Vagina (tissue), 2 donors: Measurements from ENCODE around the gene LHPP. TPM values are rescaled to one million over a fixed set of nuclear protein-coding genes. Genes with fewer than 3 reads are reported as not detected.

Experiments used
- DNase-seq, 2 donors: peaks; one replicate each; pipeline ENCODE4 v3.0.0-alpha.2; 2017; ENCODE audit errors: extremely low spot score in 2 of 2
- H3K27ac ChIP-seq: fragments of 200-600 bp; sonication (generic); one replicate; pipeline ENCODE4 v1.5.1; 2019
- H3K27me3 ChIP-seq: fragments of 200-600 bp; sonication (generic); one replicate; pipeline ENCODE4 v1.5.1; 2019
- H3K36me3 ChIP-seq, 2 donors: fragments of 200-600 bp; sonication (generic); one replicate each; pipeline ENCODE4 v1.5.1; 2017 to 2019
- H3K4me1 ChIP-seq: fragments of 200-600 bp; sonication (generic); one replicate; pipeline ENCODE4 v1.5.1; 2019
- H3K4me3 ChIP-seq, 2 donors: fragments of 200-600 bp; sonication (generic); 1 replicate in 1 of 2; 2 replicates in 1 of 2; pipeline ENCODE4 v1.5.1; 2016 to 2019
- H3K9me3 ChIP-seq: fragments of 200-600 bp; sonication (generic); one replicate; pipeline ENCODE4 v1.5.1; 2019
- CTCF ChIP-seq, 3 experiments: fragments of 450-650 bp in 2 of 3; fragments of 200-600 bp in 1 of 3; sonication (generic) in 1 of 3; IDR thresholded peaks; one replicate each; pipeline ENCODE4 v1.5.1; 2017 to 2019; ENCODE audit warnings: antibody characterized with exemption in 3 of 3, mild to moderate bottlenecking in 2 of 3, moderate library complexity in 2 of 3
- POLR2A ChIP-seq, 2 donors: fragments of 450-650 bp; IDR thresholded peaks; one replicate each; pipeline ENCODE4 v1.6.1; 2017; ENCODE audit warnings: antibody characterized with exemption in 2 of 2, mild to moderate bottlenecking in 2 of 2, moderate library complexity in 2 of 2
- POLR2AphosphoS5 ChIP-seq, 2 donors: sonication (generic); formaldehyde crosslinking; IDR thresholded peaks; one replicate each; pipeline ENCODE4 v1.9.0; 2017; ENCODE audit warnings: antibody characterized with exemption in 2 of 2, mild to moderate bottlenecking in 2 of 2, low read depth in 1 of 2; ENCODE audit not compliant: insufficient read depth in 1 of 2
- intact Hi-C: fragments of 100-400 bp; cut with DNase I; formaldehyde crosslinking; loops from one replicate; pipeline ENCODE4 v1.15.1; 2023
- total RNA-seq: library from RNA; depleted of rRNA; stranded (reverse); fragments of >200 nt; gene quantifications from one replicate; pipeline ENCODE4 v1.2.3, GENCODE V29; 2016

LHPP gene
- total RNA-seq, 1 donor from 2014 or later = 20.1 TPM

GRCh38 chr10:124418726-124419501 is 42.7 kb upstream of the LHPP start, which contains the start of gene OAT:
OAT (minus strand) TSS chr10:124418923; CDS start chr10:124412171, 6,752 bp downstream.
- TF ChIP-seq POLR2AphosphoS5 (IDR thresholded peaks at IDR 0.05; ENCODE audit: insufficient read depth in 1 of 2, low read depth in 1 of 2) (peak; percentile 90 to 97), POLR2A (IDR thresholded peaks at IDR 0.05) (peak; percentile 69 to 96), CTCF (IDR thresholded peaks at IDR 0.05) (peak in 2 of 3 experiments; percentile 17 to 36)
- intact Hi-C loops = no loop called here
- no peaks in the 10 kb centered on the region for H3K27me3 ChIP-seq
- no peaks in the 10 kb centered on the region for H3K9me3 ChIP-seq
- peak within 1 kb of the TSS; percentile 85 for H3K27ac ChIP-seq
- DNase-seq = peak; percentile 96 to 97
- H3K4me1 ChIP-seq = peaks cover 46% of the 10 kb centered on the region
- peak within 1 kb of the TSS; percentile 64 to 94 for H3K4me3 ChIP-seq
- no peaks in the 10 kb centered on the region for H3K36me3 ChIP-seq

DNA sequence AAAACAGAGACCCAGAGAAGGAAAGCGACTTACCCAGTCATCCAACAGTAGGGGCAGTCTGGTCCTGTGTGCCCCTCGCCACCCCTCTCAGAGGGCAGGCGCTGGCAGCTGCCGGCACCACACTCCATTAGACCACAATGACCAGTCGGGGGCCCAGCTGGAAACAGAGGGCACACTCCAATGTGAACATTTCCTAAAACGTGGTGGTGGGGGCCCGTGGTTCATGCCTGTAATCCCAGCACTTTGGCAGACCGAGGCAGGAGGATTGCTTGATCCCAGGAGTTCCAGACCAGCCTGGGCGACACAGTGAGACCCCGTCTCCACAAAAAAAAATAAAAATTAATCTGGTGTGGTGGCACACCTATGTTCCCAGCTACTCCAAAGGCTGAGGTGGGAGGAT is 42.0 kb upstream of the LHPP start:
- no peak for DNase-seq
- Histone ChIP-seq H3K4me3 (no peak overlapping the region), H3K27ac (no peak overlapping the region), H3K9me3 (no peaks in the 10 kb centered on the region), H3K27me3 (no peaks in the 10 kb centered on the region), H3K4me1 (peaks cover 38% of the 10 kb centered on the region), H3K36me3 (no peaks in the 10 kb centered on the region)
- intact Hi-C loops = no loop called here
- no peak for TF ChIP-seq POLR2AphosphoS5 (IDR thresholded peaks at IDR 0.05; ENCODE audit: insufficient read depth in 1 of 2, low read depth in 1 of 2)
- TF ChIP-seq CTCF (IDR thresholded peaks at IDR 0.05) = no peak
- TF ChIP-seq POLR2A (IDR thresholded peaks at IDR 0.05) = no peak

DNA sequence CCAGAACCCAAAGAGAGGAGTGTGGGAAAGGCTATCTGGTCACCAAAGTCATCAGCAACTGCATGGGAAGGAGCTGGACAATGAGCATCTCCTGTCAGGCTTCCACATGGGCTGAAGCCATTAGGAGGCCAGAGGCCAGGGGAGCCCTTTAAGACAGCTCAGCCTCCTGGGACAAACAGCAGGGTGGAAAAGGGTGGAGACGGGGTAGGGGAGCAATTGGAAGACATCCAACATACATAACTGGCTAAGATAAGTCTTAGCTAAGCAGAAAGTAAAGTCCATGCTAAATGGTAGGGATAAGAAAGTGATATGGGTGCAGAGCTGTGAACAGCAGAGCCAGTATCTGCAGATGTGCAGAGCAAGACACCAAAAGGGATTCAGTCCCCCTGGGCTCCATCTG is 41.4 kb upstream of the LHPP start:
- H3K9me3 ChIP-seq = no peaks in the 10 kb centered on the region
- H3K27me3 ChIP-seq = no peaks in the 10 kb centered on the region
- TF ChIP-seq CTCF (IDR thresholded peaks at IDR 0.05) (no peak), POLR2A (IDR thresholded peaks at IDR 0.05) (no peak), POLR2AphosphoS5 (IDR thresholded peaks at IDR 0.05; ENCODE audit: insufficient read depth in 1 of 2, low read depth in 1 of 2) (no peak)
- intact Hi-C loops = no loop called here
- H3K4me1 ChIP-seq = peaks cover 32% of the 10 kb centered on the region
- no peak overlapping the region for H3K4me3 ChIP-seq
- H3K36me3 ChIP-seq = no peaks in the 10 kb centered on the region
- no peak for DNase-seq
- H3K27ac ChIP-seq = no peak overlapping the region

- H3K27me3 ChIP-seq = no peaks in the 10 kb centered on the region
- H3K4me1 ChIP-seq = peaks cover 7% of the 10 kb centered on the region
- no peak for DNase-seq
- TF ChIP-seq CTCF (IDR thresholded peaks at IDR 0.05) = no peak
- TF ChIP-seq POLR2AphosphoS5 (IDR thresholded peaks at IDR 0.05; ENCODE audit: insufficient read depth in 1 of 2, low read depth in 1 of 2) = no peak
- TF ChIP-seq POLR2A (IDR thresholded peaks at IDR 0.05) = no peak
- no peaks in the 10 kb centered on the region for H3K9me3 ChIP-seq
- H3K36me3 ChIP-seq = no peaks in the 10 kb centered on the region
- intact Hi-C loops = no loop called here
- H3K4me3 ChIP-seq = no peak overlapping the region
- H3K27ac ChIP-seq = no peak overlapping the region
Measured at GRCh38 chr10:124422742-124423141, 38.9 kb upstream of the LHPP start.

- Histone ChIP-seq H3K27me3 (no peaks in the 10 kb centered on the region), H3K36me3 (no peaks in the 10 kb centered on the region), H3K27ac (no peak overlapping the region), H3K9me3 (no peaks in the 10 kb centered on the region), H3K4me1 (peaks cover 5% of the 10 kb centered on the region), H3K4me3 (no peak overlapping the region)
- DNase-seq = no peak
- TF ChIP-seq CTCF (IDR thresholded peaks at IDR 0.05) (no peak), POLR2A (IDR thresholded peaks at IDR 0.05) (no peak), POLR2AphosphoS5 (IDR thresholded peaks at IDR 0.05; ENCODE audit: insufficient read depth in 1 of 2, low read depth in 1 of 2) (no peak)
- intact Hi-C loops = no loop called here
Measured at GRCh38 chr10:124423813-124424212, 37.8 kb upstream of the LHPP start.
